C4-2B (cell line): ENCODE results near the gene PRPF19.

Experiments
- CTCF ChIP-seq: fragments of 450-650 bp; conservative IDR thresholded peaks from 2 replicates; pipeline ENCODE4 v1.5.1; 2017; ENCODE audit warnings: mild to moderate bottlenecking
- ZFX ChIP-seq: fragments of 450-650 bp; IDR thresholded peaks from 2 replicates; pipeline ENCODE4 v1.6.1; 2017

- no peak for TF ChIP-seq CTCF
- no peak for TF ChIP-seq ZFX
Measured at GRCh38 chr11:60930394-60930793, 24.0 kb upstream of the PRPF19 start.
